ENCODE results near the gene VAV2.

Gene VAV2

DNA sequence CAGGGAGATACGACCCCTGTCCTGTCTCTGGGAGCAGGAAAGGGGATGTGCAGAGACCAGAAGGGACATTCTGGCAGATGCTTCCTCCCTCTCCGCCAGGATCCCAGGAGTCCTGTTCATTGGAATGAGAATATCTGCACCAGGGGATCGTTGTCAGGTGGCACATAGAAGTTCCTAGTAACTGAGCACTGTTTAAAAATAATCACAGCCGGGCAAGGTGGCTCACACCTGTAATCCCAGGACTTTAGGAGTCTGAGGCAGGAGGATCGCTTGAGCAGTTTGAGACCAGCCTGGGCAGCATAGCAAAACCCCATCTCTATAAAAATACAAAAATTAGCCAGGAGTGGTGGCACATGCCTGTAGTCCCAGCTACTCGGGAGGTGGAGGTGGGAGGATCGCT lies 266.2 kb downstream of the VAV2 start:
- DNase-seq (ENCODE audit: low spot score): no peak

GRCh38 chr9:133718563-133719315 lies 273.4 kb downstream of the VAV2 start:
- DNase-seq (ENCODE audit: low spot score): no peak

DNA sequence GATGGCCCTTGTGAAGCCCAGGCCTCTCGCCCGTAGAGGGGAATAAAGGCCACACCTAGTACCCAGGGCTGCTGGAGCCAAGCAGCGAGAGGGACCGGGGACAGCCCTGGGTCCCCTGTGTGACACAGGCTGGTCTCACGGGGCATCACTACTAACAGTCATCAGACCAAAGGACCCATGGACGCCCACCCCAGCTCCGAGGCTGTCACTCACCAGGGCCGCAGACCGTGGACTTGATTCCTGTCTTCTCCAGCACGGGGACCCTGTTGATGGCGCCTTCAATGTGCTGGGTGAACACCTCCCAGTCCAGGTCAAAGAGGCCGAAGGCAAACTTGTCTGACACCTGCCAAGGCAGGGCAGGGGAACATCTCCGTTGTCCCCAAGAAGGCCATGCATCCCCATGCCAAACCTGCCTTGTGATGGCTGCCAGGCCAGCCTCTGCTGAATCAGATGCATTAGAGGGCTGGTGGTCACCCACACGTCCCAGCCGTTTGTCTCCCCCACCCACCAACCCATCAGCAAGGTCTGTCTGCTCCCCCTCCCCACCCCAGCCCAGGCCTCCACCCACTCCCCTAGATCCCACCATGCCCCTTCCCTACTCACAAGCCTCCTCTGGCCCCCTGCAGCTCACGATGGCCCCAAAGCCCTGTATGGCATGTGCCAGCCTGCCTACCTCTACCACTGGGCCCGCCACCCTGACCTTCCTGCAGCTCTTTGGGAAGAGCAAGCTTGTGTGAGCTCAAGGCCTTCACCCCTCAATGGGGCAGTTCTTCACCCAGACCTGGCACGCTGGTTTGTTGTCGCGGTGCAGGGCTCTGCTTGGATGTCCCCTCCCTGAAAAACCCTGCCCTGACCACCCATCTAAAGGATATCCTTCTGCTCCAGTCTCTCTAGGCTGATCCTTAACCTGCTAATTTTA lies 274.8 kb downstream of the VAV2 start:
- DNase-seq (ENCODE audit: low spot score): no peak

GRCh38 chr9:133716564-133717112 lies 275.5 kb downstream of the VAV2 start:
- DNase-seq (ENCODE audit: low spot score): no peak

- peak; percentile 66 for DNase-seq (ENCODE audit: low spot score)
Observed at GRCh38 chr9:133715866-133716563, 276.1 kb downstream of the VAV2 start.

GRCh38 chr9:133715295-133715865 lies 276.7 kb downstream of the VAV2 start:
- DNase-seq (ENCODE audit: low spot score): no peak

GRCh38 chr9:133714606-133715294 lies 277.4 kb downstream of the VAV2 start:
- DNase-seq (ENCODE audit: low spot score): no peak

DNA sequence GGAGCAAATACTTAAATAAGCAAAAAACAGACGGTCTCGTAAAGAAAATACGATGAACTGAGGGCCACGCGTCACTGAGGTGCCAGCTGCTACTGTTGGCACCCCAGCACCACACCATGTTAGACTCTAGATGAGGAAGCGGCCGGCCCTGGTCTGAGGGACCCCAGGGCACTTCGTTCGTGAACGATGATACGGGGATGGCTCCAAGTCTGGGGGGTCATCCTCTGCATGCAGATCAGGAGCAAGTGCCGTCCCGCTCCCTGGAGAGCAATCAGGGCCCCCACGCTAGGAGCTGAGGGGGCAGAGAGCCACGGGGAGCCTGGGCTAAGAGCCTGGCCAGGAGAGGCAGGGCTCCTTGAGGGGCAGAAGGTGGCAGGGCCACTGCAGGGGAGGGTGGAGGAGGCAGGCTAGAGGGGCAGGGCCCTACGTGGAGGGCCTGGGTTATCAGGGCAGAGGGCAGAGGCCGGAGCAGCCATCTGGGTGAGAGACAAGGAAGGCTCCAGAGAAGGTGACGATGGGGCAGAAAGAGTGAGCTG lies 278.1 kb downstream of the VAV2 start:
- no peak for DNase-seq (ENCODE audit: low spot score)

GRCh38 chr9:133713150-133713959 lies 278.8 kb downstream of the VAV2 start:
- DNase-seq (ENCODE audit: low spot score): no peak

DNA sequence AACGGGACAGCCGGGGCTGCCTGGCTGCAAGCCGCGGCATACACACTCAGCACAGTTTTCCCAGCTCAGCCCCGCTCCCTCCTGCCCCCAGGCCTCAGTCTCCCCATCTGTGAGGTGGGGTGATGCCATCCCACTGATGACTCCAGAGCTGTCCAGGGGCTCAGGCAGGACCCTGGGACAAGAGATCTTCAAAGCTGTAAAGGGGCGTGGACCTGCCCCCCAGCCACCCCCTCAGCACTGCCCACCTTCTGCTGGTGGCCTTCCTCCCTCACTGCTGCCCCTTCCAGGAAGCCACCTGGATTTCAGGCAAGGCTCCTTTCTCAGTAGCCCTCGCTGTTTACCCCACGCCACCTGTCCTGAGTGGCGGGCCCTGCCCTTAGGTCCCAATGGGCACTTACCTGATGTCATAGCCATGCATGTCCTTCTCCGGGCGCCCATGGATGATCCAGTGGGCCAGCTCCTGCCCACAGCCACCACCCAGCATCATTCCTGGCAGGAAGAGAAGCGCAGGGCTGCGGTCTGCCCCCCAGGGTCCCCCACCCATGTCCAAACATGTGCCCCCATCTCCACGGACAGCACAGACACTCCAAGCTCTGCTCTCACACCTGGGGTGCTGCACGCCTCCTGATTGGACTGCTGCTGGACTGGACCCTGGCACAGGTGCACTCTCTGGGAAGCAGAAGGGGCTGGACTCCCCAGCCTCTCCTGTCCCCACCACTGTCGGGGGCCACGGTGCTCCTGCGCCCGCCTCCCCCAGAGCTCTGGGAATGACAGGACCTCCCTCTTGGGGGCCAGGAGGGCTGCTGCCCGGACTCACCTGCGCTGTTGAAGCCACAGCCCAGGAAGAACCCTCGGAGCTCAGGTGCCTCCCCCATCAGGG lies 279.7 kb downstream of the VAV2 start:
- DNase-seq (ENCODE audit: low spot score): no peak
